Measurements from ENCODE around the gene LYPD6B.

Gene LYPD6B

DNA sequence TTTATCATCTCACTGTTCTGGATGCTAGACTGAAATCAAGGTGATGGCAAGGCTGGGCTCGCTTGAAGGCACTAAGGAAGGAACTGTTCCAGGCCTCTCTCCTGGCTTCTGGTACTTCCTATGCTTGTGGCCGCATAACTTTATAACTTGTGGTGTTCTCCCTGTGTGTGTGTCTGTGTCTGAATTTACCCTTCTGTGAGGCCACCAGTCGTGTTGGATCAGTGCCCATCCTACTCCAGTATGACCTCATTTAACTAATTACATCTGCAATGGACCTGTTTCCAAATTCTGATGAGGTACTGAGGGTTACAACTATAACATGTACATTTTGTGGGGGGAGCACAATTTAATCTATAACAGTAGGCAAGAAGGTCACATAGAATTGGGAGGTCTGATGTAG lies 41.6 kb downstream of the LYPD6B start:
- DNase-seq, result no peak

DNA sequence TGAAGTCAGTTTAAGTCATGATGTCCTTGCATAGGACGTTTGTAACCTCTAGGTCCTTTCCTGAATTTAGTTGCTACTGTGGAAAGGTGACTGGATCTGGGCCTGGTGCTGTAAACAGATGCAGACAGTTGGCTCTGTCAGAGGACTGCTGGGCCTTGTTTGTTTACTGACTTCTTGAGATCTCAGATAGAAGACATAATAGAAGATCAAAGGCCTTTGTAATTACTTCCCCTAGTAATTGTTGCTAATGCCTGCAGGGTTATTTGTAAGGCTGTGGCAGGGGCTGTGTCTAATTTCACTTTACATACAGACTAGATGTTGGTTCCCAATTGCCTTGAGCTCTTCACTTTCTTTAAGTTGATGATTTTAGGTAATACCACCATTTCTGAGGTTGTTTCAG lies 42.5 kb downstream of the LYPD6B start:
- DNase-seq, result no peak

DNA sequence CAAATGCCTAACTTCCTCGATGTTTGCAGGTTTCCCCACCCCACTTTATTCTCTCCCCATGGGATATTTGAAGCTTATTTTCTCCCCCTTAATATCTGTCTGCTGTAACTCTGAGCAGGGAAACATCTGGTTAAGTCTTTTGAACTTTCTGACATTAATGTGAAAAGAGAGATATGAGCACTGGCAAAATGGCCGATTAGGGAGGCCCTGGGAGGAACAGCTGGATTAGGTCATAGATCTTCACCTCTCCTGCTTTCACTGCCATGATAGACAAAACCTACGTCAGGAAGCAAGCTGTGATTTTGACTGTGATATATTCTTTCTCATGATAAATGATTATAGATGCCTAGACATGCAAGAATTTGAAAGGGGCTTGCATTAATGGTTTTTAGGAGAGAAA lies 43.6 kb downstream of the LYPD6B start:
- no peak for DNase-seq

DNA sequence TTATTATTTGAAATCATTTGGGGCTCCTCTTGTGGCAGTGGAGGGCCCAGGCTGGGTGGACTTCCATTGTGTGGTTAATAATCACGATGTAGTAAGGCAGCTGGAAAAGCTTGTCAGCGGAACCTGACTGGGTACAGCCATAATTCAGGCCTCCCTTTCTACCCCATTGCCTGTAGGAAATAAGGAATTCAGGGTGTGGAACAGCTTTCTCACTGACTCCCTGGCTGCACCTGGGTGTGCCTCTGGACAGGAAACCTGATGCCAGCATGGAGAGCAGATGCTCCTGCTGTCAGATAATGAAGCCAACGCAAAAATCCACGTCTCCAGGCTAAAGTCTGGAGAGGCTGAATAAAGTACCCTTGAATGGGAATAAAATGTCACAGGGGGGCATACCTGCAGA lies 44.2 kb downstream of the LYPD6B start:
- DNase-seq, result no peak

DNA sequence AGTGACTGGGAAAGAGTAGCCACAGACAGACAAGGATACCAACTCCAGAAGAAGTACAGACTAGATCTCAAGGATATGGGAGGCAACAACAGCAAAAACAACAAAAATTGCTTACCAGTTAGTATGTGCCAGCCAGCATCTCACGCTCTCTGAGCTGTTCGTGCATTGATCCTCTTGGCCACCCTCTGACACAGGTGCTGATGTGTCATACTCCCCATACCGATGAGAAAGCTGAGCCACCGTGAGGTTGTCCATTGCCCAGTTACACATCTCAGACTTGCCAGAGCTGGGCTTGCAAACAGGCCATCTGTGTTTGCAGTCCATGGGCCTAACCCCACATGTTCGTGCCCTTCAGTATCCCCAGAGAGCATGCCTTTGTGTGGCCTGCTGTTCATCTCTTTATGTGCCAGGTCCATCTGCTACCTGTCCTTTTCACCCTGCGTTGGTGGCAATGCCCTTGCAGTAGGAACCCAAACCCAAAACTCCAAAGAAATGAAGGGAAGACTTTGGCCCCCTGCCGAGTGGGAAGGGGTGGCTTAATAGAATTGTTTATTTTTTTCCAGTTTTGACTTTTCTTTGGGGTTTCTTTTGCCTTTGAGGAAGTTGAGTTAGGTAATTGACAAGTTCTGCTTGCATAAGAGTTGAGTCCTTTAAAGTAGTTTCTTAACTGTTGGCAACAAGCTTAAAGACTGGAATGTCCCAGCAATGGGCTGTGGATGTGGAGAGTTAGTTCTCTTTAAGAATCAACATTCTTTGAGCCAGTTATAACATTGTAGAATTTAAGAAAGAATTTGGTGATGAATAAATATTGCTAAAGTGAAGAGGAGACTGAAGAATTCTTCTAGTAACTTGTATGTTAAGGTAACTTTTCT lies 46.7 kb downstream of the LYPD6B start:
- DNase-seq, result no peak

DNA sequence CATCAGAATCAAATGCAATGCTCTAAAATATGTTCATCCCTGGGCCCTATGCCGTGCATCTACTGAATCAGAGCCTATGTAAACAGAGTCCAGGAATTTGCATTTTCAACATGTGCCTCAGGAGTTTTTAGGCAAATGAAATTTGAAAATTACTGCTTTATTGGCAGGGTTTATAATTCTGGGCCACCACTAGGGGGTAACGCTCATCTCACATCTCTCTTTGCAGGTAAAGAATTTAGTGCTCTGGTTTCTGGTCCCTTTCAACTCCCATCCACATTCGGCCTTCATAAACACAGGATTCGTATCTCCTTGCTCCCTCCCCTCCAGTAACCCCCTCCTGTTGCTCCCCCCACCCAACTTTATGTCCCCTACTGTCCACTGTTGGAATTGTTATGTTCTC lies 49.3 kb downstream of the LYPD6B start:
- no peak for DNase-seq

DNA sequence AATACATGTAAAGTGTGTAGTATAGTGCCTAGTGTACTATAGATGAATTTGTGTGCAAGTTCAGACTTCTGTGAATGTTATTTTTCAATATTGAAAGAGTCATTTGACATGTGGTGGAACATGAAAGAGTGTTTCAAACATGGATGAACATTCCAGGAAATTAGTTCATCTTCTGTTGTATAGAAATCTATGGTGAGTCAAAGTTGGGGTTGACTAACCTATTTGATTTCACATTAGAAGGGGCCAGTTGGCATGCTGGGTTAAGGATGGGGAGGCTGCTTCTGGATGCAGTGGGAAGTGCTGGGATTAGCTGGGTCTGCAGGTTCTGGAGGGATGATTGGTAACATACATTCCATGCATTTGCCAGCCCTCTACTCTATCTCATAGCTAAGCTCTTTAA lies 50.6 kb downstream of the LYPD6B start:
- DNase-seq, result no peak

DNA sequence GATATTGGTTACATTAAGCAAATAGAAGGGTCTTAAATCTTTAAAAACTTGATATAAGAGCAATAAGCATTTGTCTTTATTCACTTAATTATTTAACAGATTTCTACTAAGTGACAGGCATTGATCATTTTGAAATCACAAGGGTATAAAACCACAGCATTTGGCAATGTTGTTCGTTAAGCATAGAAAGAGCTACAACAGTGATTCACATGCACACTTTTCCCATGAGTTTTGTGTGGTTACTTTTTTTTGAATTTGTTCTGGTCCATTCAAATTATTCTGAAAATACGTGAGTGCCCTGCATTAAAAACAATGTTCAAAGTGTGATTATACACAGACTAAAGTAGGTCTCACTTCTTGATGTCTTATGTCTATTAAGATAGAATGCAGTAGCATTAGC lies 52.2 kb downstream of the LYPD6B start:
- DNase-seq, result no peak

DNA sequence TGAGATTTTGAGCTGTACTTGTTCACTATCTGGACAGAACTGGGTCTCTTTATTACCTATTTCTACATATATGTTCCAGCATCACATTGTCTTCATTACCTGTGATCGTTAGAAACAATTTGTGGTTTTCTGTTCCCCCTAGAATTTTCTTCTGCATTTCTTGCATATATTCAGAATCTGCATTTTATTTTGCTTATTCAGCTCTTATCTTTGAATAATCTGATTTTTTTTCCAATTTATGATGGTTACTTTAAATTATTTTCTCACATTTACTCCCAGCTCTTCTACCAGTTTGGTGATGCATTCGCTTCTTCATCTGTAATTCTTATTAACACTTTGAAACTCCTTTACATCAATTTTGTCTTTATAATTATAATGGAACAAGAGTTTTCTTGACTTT lies 55.1 kb downstream of the LYPD6B start:
- DNase-seq, result no peak

DNA sequence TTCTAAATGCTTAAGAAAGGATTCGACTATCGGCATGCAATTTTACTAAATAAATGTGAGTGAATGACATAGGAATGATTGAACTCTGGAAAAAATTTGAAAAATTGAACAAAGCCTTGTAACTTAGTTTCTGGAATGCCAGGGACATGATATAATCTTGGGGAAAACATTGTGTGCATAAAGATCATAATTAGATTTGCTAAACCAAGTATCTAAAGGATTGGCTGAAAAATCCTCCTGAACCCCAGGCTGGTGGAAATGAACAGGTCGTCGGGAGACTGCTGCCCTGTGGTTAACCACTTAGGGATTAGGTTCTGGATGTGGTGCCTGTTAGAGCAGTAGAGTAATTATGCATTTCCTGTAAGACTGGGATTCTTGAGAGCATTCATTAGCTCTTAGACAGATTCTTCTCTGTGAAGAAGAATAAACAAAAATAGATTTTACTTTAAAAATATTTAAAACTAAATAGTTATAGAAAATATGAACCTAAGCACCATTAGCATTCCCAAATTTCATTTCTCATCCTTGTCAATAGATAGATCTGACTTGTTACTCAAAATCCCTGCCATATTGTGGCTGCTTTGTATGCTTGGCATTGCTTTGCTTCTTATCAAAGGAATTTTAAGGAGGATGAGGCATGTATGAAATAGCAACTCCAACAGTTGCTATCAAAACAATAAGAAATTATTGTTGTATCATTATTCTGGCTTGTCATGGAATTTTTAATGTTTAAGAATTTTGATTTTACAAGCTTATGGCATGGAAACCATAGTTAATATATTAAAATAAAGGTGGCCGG lies 55.9 kb downstream of the LYPD6B start:
- no peak for DNase-seq

DNA sequence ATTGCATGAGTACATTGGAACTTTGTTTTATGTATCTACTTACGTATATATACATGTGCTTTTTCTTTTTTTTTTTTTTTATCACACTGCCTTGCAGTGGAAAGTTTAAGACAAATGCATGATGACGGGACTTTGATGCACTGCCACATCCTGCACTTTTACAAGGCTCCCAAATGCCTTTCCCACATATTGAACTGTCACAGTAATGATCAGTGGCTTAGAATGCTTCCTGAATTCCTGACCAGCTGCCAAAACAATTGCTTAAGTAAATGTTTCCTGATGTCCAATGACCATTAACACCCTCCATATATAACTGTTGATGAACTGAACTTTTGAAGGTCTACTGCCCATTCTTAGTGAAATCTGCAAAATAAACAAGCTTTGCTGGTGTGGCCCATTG lies 60.2 kb downstream of the LYPD6B start:
- DNase-seq, result no peak

DNA sequence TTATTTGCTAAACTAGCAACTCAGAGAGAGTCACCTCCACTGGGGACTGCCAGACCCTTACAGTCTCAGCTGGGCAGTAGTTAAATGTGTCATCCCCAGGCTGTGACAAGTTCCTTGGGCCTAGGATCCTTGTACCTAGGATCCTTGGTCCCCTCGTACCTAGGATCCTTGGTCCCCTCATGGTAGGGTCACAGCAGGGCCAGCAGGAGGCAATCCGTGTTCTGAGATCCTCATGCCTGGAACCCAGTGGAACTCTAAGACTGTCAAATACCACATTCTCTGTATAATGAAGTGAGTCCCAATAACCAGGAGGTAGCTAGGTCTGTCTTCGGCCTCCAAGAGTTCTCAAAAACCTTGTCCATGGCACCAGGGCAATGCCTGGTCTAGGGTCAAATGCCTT lies 60.8 kb downstream of the LYPD6B start:
- no peak for DNase-seq

DNA sequence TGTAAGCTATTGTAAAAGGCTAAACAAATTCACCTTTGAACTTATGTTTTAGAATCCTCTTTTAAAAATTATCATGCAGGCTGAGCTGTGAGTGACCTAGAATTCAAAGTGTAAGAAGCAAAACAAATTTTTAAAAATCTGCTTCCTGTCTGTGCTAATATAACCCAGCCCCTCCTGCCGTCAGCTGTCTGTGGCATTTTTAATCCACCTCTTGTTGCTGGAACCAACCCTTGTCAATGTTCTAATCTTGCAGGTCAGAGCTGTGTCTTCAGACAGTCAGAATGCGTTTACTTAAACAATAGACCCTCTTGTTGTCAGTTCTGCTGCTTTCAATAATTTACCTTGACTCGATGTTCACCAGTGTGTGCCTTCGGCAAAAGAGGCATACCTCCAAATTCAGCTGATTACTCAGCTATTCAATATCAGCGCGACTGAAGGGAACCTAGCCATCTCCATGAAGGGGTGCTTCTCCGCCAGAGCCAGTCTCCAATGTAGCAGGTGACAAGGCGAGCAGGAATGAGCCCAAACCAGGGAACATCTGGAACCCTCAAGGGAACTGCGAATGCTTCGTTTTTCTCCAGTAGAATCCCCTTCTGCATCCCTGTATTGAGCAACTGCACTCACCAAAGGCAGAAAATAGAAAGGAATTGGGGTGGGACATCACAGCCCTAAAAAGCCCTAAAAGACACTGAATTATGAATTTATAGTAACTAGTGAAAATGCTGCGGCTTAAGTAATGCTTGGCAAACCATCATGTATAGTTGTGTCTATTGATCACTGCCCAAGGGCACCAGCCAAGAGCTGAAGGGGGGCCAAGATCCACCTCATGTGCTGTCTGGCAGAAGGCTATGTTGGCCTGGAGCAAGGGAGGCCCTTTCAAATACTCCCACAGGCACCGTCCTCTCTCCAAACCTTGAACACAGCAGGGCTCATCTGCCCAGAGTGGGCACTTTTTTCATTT lies 62.5 kb downstream of the LYPD6B start:
- no peak for DNase-seq

DNA sequence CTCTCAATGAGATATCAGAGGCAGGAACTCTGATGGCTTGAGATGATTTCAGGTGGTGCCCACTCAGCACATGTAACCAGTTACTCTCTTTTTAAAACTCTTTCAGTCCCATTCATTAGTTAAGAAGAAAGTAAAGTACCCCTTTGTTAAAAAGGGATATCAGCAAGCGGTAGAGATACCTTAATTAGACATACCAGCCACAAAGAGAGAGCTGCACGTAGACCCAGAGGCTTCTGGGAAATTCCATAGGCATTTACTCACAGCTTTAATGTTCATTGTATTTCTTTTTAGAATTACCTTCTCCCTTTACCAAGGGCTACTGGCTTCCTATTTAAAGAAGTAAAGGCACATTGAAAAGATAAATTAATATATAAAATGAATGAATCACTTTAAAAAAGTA lies 63.3 kb downstream of the LYPD6B start:
- no peak for DNase-seq

DNA sequence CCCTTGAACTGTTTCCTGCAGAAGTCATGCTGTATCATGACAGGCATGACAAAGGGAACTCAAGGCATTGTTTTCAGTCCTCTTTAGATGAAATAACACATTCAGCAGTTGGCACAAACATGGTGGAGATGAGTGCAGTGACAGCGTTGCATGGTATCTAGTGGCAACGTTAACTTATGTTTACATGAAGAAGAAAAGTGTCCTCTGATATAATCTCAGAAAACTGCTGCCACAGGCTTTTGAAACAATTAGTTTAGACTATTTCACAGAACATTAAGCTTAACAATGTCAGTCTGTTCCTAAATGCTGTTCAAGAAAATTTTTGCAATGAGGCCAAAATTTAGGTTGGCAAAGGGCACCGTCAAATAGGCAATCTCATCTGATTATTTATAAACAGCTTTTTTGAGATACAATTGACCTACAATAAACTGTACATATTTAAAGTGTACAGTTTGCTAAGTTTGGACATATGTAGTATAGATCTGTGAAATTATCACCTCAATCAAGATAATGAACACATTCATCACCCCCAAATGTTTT lies 64.7 kb downstream of the LYPD6B start:
- DNase-seq, result no peak

DNA sequence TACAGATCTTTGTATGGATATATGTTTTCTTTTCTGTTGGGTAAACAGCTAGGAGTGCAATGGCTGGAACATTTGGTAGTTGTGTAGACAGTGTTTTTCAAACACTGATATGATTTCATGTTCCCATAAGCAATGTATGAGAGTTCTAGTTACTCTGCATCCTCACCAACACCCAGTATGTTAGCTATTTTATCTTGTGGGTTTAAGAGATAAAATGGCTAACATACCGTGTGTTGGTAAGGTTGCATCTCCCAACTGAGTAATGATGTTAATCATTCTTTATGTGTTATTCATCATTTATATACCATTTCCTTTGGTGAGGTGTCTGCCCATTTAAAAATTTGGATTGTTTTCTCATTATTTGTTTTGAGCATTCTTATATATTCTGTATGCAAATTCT lies 65.7 kb downstream of the LYPD6B start:
- DNase-seq, result no peak

DNA sequence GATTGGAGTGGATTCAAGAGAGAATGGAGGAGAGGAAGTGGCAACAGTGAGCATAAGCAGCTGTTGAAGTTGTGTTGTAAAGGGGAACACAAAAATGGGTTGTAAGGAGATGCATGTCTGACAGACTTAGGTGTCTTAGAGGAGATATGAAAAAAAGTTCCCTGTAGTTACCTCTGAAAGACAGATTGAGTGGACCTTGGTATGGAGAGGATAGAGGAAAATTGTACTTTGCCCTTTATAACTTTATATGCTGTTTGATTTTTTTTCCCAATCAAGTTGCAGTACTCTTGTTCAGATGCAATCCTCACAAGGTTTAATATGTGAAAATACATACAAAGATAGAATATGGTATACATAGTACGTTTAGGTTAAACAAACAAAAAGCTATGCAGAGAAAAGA lies 73.6 kb downstream of the LYPD6B start:
- no peak for DNase-seq

DNA sequence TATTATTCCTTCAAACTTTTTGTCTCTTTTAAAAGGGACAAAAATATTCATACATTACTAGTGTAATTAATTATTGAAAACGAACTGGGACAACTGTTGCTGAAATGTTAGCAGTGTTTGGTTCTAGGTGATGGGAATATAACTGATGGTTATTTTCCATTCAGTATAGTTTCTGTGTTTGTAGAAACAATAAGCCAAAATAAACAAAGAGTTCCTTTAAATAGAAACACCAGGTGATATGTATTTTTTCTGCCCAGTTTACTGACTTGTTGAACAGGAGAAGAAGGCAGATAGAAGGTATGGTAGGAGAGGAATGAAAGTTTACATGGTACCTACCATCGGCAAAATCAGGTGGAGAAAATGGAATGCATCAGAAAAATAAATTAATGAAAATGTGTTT lies 74.2 kb downstream of the LYPD6B start:
- no peak for DNase-seq

DNA sequence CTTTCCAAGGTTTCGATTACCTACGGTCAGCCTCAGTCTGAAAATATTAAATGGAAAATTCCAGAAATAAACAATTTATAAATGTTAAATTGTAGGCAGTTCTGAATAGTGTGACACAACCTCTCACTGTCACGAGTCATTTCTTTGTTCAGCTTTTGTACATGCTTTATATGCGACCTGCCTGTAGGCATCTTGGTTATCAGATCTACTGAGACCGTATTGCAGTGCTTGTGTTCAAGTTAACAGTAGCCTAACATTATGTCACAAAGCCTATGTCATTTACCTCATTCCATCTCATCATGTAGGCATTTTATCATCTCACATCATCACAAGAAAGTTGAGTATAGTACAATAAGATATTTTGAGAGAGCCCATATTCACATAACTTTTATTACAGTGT lies 77.3 kb downstream of the LYPD6B start:
- DNase-seq, result no peak

DNA sequence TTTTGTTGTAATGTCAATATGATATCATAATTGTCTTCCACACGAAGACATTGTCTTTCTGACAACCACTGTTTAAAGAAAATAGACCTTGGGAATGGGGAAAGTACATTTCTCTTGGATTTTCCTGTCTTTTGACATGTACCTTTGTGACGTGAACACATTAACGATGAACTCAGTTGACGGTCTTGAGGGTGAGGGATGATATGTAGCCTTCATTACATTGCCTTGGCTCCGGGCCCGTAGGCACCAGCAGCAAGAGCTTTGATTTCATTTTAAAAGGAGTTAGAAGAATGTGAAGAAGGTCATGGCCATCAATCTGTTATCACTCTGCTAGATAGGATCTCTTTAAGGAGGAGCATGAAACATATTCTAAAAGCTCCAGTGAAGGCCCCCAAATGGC lies 80.9 kb downstream of the LYPD6B start:
- no peak for DNase-seq

DNA sequence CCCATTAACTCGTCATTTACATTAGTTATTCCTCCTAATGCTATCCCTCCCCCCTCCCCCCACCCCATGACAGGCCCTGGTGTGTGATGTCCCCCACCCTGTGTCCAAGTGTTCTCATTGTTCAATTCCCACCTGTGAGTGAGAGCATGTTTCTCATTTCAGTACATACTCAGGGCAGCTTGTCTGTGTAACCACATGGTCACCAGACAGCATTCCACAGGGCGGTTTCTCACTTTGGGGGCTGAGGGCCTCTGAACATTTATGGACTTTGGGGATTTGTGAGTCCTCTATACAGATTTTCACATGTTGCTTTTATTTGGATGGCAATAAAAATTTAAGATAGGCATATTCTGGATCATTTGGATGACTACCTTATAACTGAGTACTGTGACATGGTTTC lies 84.0 kb downstream of the LYPD6B start:
- no peak for DNase-seq

DNA sequence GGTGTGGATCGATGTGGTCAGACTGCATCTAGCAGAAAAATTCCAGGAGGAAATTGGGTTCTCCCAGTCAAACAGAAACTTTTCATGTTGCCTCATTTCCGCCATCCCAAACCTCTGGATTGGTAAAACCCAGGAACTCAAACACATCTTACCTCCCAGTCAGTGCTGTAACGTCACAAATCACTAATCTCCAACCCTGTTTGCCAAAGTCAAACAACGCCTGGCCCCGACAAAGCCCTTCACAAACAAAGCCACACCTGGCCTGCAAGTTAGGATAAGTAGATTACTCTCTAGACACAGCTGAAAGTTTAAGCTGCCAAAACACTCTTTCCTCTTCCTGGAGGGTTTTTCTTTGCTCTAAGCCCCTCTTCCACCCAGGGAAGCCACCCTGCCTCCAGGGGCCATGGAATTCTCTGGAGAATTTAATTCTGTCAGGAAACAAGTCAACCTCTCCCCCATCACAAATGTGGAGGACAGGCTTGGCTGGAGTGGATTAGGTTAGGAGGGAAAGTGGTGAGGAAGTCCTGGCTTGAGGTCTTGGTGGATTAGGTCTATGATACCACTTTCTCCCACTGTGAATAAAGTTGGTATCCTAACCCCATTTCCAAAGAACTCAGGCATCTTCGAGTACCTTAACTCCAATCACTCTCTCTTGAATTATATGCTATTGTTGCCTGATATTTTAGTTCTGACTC lies 86.7 kb downstream of the LYPD6B start:
- DNase-seq, result no peak

Data from RPMI8226 (cell line).